Spleen (tissue), 7 donors: Measurements from ENCODE around the gene NIPA2.

Source experiments
- CTCF ChIP-seq, 11 experiments: fragments of 200-600 bp in 7 of 11; fragments of 450-650 bp in 4 of 11; sonication (generic) in 4 of 11; IDR thresholded peaks in 8 of 11; conservative IDR thresholded peaks in 3 of 11; 1 replicate in 7 of 11; 2 replicates in 4 of 11; pipeline versions ENCODE4 v1.4.0 to v1.8.0; 2016 to 2021; ENCODE audit warnings: antibody characterized with exemption in 11 of 11, inconsistent platforms in 4 of 11, mild to moderate bottlenecking in 1 of 11
- POLR2A ChIP-seq, 3 donors: fragments of 450-650 bp; IDR thresholded peaks; one replicate each; pipeline ENCODE4 v1.5.1; 2017; ENCODE audit warnings: antibody characterized with exemption in 3 of 3, mild to moderate bottlenecking in 1 of 3
- POLR2AphosphoS5 ChIP-seq, 3 donors: sonication (generic); formaldehyde crosslinking; IDR thresholded peaks; one replicate each; pipeline ENCODE4 v1.5.1; 2017; ENCODE audit warnings: antibody characterized with exemption in 3 of 3
- donor health status: DM: no; HTN: no; CAD: no; lungs with moderate emphysema.
- donor health status: DM: no; HTN: no; CAD: no.
- donor health status: DM: no; HTN: no; CAD: no.

GRCh38 chr15:22915866-22916515 lies 77.5 kb downstream of the NIPA2 start:
- TF ChIP-seq POLR2A (IDR thresholded peaks at IDR 0.05) = no peak
- no peak for TF ChIP-seq POLR2AphosphoS5 (IDR thresholded peaks at IDR 0.05)
- TF ChIP-seq CTCF (IDR thresholded peaks at IDR 0.05 in 8 of 11, conservative IDR thresholded peaks at IDR 0.05 in 3 of 11) = no peak
